Stomach (tissue), 9 donors: ENCODE data around the gene HEATR3. TPM values are rescaled to one million over a fixed set of nuclear protein-coding genes. Genes with fewer than 3 reads are reported as not detected.
"Not testable (repeated sequence)": the region's sequence is repeated elsewhere in the genome, so short reads cannot be mapped to it uniquely, and the experiment has no call there.

Source experiments
- DNase-seq, 2 donors: peaks; one replicate each; pipeline versions ENCODE4 v3.0.0 to v3.0.0-alpha.2; 2013 to 2019
- H3K27ac ChIP-seq, 5 donors: fragments of 200-600 bp in 4 of 5; sonication (generic) in 4 of 5; one replicate each; pipeline ENCODE4 v1.5.1; 2013 to 2019; ENCODE audit warnings: mild to moderate bottlenecking in 1 of 5, moderate library complexity in 1 of 5
- H3K27me3 ChIP-seq, 3 donors: fragments of 200-600 bp; sonication (generic); one replicate each; pipeline ENCODE4 v1.5.1; 2017 to 2019; ENCODE audit warnings: mixed run types in 1 of 3
- H3K36me3 ChIP-seq, 4 donors: fragments of 200-600 bp; sonication (generic); 1 replicate in 3 of 4; 2 replicates in 1 of 4; pipeline ENCODE4 v1.5.1; 2016 to 2019
- H3K4me1 ChIP-seq, 4 donors: fragments of 200-600 bp; sonication (generic); one replicate each; pipeline ENCODE4 v1.5.1; 2016 to 2019
- H3K4me3 ChIP-seq, 4 donors: fragments of 200-600 bp; sonication (generic) in 3 of 4; one replicate each; pipeline ENCODE4 v1.5.1; 2016 to 2019; ENCODE audit warnings: mild to moderate bottlenecking in 1 of 4
- H3K9me3 ChIP-seq, 4 donors: fragments of 200-600 bp; sonication (generic); one replicate each; pipeline ENCODE4 v1.5.1; 2016 to 2019
- CTCF ChIP-seq, 7 experiments: fragments of 450-650 bp in 4 of 7; fragments of 200-600 bp in 3 of 7; sonication (generic) in 3 of 7; IDR thresholded peaks; one replicate each; pipeline ENCODE4 v1.5.1; 2016 to 2019; ENCODE audit warnings: antibody characterized with exemption in 7 of 7, control low read depth in 2 of 7, mild to moderate bottlenecking in 1 of 7
- EP300 ChIP-seq: sonication (generic); formaldehyde crosslinking; IDR thresholded peaks from one replicate; pipeline ENCODE4 v1.6.1; 2017; ENCODE audit warnings: antibody characterized with exemption
- POLR2A ChIP-seq, 4 donors: fragments of 450-650 bp; IDR thresholded peaks; one replicate each; pipeline ENCODE4 v1.6.1; 2016; ENCODE audit warnings: antibody characterized with exemption in 4 of 4, control low read depth in 2 of 4, mild to moderate bottlenecking in 1 of 4, moderate library complexity in 1 of 4
- POLR2AphosphoS5 ChIP-seq, 3 donors: sonication (generic); formaldehyde crosslinking; IDR thresholded peaks; one replicate each; pipeline ENCODE4 v1.6.1; 2016; ENCODE audit warnings: antibody characterized with exemption in 3 of 3
- WGBS, 5 donors: extraction: QIAGEN DNeasy Blood & Tissue Kit in 3 of 5; methylation state at CpG; one replicate each; pipeline versions ENCODE4 v1.1.5 to v1.1.7; 2013 to 2018; 5-methylcytosine and 5-hydroxymethylcytosine counted together
- intact Hi-C: fragments of 100-400 bp; cut with DNase I; formaldehyde crosslinking; loops from one replicate; pipeline ENCODE4 v1.15.1; 2023; ENCODE audit warnings: low total_unique reads
- polyA plus RNA-seq, 3 donors: library from polyadenylated mRNA; stranded (reverse); fragments of 200-250 nt; gene quantifications; one replicate each; pipeline ENCODE4 v1.2.3, GENCODE V29; 2013
- total RNA-seq, 5 donors: library from RNA; depleted of rRNA; stranded (reverse); fragments of >200 nt; gene quantifications; one replicate each; pipeline versions ENCODE4 v1.1.0 to v1.2.3, GENCODE V29; 2014 to 2016
- donor health status: healthy with polysubstance abuse.
- donor health status: Bipolar disorder and iron deficiency.
- donor health status: healthy.

HEATR3 gene
- total and polyA plus RNA-seq, 8 donors = 4.1 to 45.1 (median 15.4) TPM

GRCh38 chr16:50126183-50126582 lies 60.4 kb downstream of the HEATR3 start:
- H3K27ac ChIP-seq = no peak overlapping the region
- H3K9me3 ChIP-seq = no peaks in the 10 kb centered on the region
- H3K4me3 ChIP-seq = no peak overlapping the region
- TF ChIP-seq POLR2A (IDR thresholded peaks at IDR 0.05) (no peak), CTCF (IDR thresholded peaks at IDR 0.05) (no peak), EP300 (no peak), POLR2AphosphoS5 (IDR thresholded peaks at IDR 0.05) (no peak)
- no peaks in the 10 kb centered on the region for H3K4me1 ChIP-seq
- no peak for DNase-seq
- intact Hi-C loops = no loop called here
- H3K36me3 ChIP-seq = no peaks in the 10 kb centered on the region
- WGBS, 5 donors = 83 to 93% (median 90%) methylated on average over 4 of the region's 4 CpGs
- no peaks in the 10 kb centered on the region for H3K27me3 ChIP-seq

GRCh38 chr16:50132571-50132970 lies 66.8 kb downstream of the HEATR3 start:
- 76 to 82% (median 79%) methylated on average over 7 of the region's 7 CpGs for WGBS, 5 donors
- intact Hi-C loops, DNase-seq: not testable (repeated sequence)

GRCh38 chr16:50133214-50133613 lies 67.4 kb downstream of the HEATR3 start:
- H3K9me3 ChIP-seq = no peaks in the 10 kb centered on the region
- WGBS, 5 donors = 24 to 74% (median 51%) methylated on average over 2 of the region's 2 CpGs
- DNase-seq = no peak
- no peaks in the 10 kb centered on the region for H3K36me3 ChIP-seq
- no peaks in the 10 kb centered on the region for H3K4me1 ChIP-seq
- H3K27me3 ChIP-seq = no peaks in the 10 kb centered on the region
- intact Hi-C loops = no loop called here
- no peak overlapping the region for H3K4me3 ChIP-seq
- TF ChIP-seq POLR2A (IDR thresholded peaks at IDR 0.05) (no peak), CTCF (IDR thresholded peaks at IDR 0.05) (no peak), EP300 (no peak), POLR2AphosphoS5 (IDR thresholded peaks at IDR 0.05) (no peak)
- H3K27ac ChIP-seq = no peak overlapping the region

More at GRCh38 chr16:50132571-50132970, 66.8 kb downstream of the HEATR3 start:
- not testable (repeated sequence) for H3K36me3 ChIP-seq, H3K4me1 ChIP-seq, H3K27me3 ChIP-seq, H3K27ac ChIP-seq, H3K4me3 ChIP-seq, H3K9me3 ChIP-seq

- intact Hi-C loops = no loop called here
- no peaks in the 10 kb centered on the region for H3K27me3 ChIP-seq
- H3K27ac ChIP-seq = no peak overlapping the region
- H3K36me3 ChIP-seq = no peaks in the 10 kb centered on the region
- no peak for DNase-seq
- H3K4me1 ChIP-seq = no peaks in the 10 kb centered on the region
- no peak overlapping the region for H3K4me3 ChIP-seq
- TF ChIP-seq EP300 (no peak), CTCF (IDR thresholded peaks at IDR 0.05) (no peak), POLR2AphosphoS5 (IDR thresholded peaks at IDR 0.05) (no peak), POLR2A (IDR thresholded peaks at IDR 0.05) (no peak)
- H3K9me3 ChIP-seq = no peaks in the 10 kb centered on the region
Observed at GRCh38 chr16:50136399-50136798, 70.6 kb downstream of the HEATR3 start.

GRCh38 chr16:50137268-50137667 lies 71.5 kb downstream of the HEATR3 start:
- no peak overlapping the region for H3K27ac ChIP-seq
- no peaks in the 10 kb centered on the region for H3K36me3 ChIP-seq
- TF ChIP-seq POLR2A (IDR thresholded peaks at IDR 0.05) (no peak), POLR2AphosphoS5 (IDR thresholded peaks at IDR 0.05) (no peak), CTCF (IDR thresholded peaks at IDR 0.05) (no peak), EP300 (no peak)
- WGBS, 5 donors = 80 to 97% (median 94%) methylated on average over 3 of the region's 3 CpGs
- no peak for DNase-seq
- H3K27me3 ChIP-seq = no peaks in the 10 kb centered on the region
- no peaks in the 10 kb centered on the region for H3K4me1 ChIP-seq
- H3K9me3 ChIP-seq = no peaks in the 10 kb centered on the region
- intact Hi-C loops = no loop called here
- no peak overlapping the region for H3K4me3 ChIP-seq
